GM12878 (cell line): ENCODE data around the gene FCRL2.

Experiments used
- BRCA1 ChIP-seq: IDR thresholded peaks from 2 replicates; pipeline ENCODE4 v1.6.1; 2011; ENCODE audit warnings: low read depth, low read length, improper control_type of control experiment
- NFYB ChIP-seq: IDR thresholded peaks from 2 replicates; pipeline ENCODE4 v1.6.1; 2011; ENCODE audit warnings: low read depth, mild to moderate bottlenecking, low read length, improper control_type of control experiment, moderate library complexity; ENCODE audit not compliant: insufficient read depth
- POLR2A ChIP-seq: IDR thresholded peaks from 2 replicates; pipeline ENCODE4 v1.6.1; 2011; ENCODE audit warnings: low read depth, mild to moderate bottlenecking, low read length
- SIX5 ChIP-seq: IDR thresholded peaks from 2 replicates; pipeline ENCODE4 v1.6.1; 2011; ENCODE audit warnings: mild to moderate bottlenecking, low read depth, low read length, moderate library complexity; ENCODE audit not compliant: severe bottlenecking
- WRNIP1 ChIP-seq: IDR thresholded peaks from 2 replicates; pipeline ENCODE4 v1.6.1; 2011; ENCODE audit warnings: low read depth, low read length, improper control_type of control experiment, borderline replicate concordance
- TF ChIP-seq, protein P1 (sequence below): fragments of 450-650 bp; IDR thresholded peaks from 2 replicates; pipeline ENCODE4 v1.6.1; 2017; ENCODE audit warnings: mild to moderate bottlenecking
- TF ChIP-seq, protein P2 (sequence below), 3 experiments: IDR thresholded peaks in 2 of 3; conservative IDR thresholded peaks in 1 of 3; 2 replicates each; pipeline ENCODE4 v1.5.1; 2011; ENCODE audit warnings: low read depth in 3 of 3, low read length in 3 of 3, mild to moderate bottlenecking in 3 of 3, control low read depth in 2 of 3, moderate library complexity in 2 of 3, inconsistent platforms in 1 of 3, mixed read lengths in 1 of 3; ENCODE audit not compliant: control insufficient read depth in 2 of 3, insufficient read depth in 1 of 3; ENCODE audit errors: extremely low read depth in 1 of 3

DNA sequence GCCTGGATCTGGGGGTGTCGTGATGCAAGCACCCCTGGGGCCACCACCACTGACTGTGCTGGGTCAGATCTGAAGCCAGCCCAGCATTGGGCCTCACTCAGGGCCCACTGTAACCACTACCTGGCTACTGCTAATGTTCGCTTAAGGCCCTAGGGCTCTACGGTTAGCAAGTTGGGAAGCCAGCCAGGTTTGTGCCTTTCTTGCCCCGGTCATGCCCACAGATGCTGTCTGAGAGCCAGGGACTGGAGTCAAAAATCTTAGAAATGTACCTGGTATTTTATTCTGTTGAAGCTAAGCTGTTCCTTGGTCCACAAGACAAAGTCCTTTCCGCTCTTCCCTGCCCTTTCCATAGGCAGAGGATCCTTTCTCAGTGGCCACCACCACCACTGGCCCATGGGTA, 61.2 kb downstream of the FCRL2 start:
- TF ChIP-seq, protein P1, sequence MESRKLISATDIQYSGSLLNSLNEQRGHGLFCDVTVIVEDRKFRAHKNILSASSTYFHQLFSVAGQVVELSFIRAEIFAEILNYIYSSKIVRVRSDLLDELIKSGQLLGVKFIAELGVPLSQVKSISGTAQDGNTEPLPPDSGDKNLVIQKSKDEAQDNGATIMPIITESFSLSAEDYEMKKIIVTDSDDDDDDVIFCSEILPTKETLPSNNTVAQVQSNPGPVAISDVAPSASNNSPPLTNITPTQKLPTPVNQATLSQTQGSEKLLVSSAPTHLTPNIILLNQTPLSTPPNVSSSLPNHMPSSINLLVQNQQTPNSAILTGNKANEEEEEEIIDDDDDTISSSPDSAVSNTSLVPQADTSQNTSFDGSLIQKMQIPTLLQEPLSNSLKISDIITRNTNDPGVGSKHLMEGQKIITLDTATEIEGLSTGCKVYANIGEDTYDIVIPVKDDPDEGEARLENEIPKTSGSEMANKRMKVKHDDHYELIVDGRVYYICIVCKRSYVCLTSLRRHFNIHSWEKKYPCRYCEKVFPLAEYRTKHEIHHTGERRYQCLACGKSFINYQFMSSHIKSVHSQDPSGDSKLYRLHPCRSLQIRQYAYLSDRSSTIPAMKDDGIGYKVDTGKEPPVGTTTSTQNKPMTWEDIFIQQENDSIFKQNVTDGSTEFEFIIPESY = no peak
- TF ChIP-seq SIX5 (no peak), NFYB (no peak), POLR2A (no peak), WRNIP1 (no peak), BRCA1 (no peak)
- TF ChIP-seq, protein P2, sequence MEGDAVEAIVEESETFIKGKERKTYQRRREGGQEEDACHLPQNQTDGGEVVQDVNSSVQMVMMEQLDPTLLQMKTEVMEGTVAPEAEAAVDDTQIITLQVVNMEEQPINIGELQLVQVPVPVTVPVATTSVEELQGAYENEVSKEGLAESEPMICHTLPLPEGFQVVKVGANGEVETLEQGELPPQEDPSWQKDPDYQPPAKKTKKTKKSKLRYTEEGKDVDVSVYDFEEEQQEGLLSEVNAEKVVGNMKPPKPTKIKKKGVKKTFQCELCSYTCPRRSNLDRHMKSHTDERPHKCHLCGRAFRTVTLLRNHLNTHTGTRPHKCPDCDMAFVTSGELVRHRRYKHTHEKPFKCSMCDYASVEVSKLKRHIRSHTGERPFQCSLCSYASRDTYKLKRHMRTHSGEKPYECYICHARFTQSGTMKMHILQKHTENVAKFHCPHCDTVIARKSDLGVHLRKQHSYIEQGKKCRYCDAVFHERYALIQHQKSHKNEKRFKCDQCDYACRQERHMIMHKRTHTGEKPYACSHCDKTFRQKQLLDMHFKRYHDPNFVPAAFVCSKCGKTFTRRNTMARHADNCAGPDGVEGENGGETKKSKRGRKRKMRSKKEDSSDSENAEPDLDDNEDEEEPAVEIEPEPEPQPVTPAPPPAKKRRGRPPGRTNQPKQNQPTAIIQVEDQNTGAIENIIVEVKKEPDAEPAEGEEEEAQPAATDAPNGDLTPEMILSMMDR (IDR thresholded peaks at IDR 0.05 in 2 of 3, conservative IDR thresholded peaks at IDR 0.05 in 1 of 3; ENCODE audit: control insufficient read depth in 2 of 3, extremely low read depth in 1 of 3, insufficient read depth in 1 of 3, low read depth in 3 of 3, low read length in 3 of 3) = no peak
